Glomerular visceral epithelial cell (primary cell): Measurements from ENCODE around the gene EEFSEC.

Experiments
- DNase-seq: peaks from one replicate; pipeline ENCODE4 v3.0.0-alpha.2; 2016; ENCODE audit errors: extremely low spot score

Gene EEFSEC

DNA sequence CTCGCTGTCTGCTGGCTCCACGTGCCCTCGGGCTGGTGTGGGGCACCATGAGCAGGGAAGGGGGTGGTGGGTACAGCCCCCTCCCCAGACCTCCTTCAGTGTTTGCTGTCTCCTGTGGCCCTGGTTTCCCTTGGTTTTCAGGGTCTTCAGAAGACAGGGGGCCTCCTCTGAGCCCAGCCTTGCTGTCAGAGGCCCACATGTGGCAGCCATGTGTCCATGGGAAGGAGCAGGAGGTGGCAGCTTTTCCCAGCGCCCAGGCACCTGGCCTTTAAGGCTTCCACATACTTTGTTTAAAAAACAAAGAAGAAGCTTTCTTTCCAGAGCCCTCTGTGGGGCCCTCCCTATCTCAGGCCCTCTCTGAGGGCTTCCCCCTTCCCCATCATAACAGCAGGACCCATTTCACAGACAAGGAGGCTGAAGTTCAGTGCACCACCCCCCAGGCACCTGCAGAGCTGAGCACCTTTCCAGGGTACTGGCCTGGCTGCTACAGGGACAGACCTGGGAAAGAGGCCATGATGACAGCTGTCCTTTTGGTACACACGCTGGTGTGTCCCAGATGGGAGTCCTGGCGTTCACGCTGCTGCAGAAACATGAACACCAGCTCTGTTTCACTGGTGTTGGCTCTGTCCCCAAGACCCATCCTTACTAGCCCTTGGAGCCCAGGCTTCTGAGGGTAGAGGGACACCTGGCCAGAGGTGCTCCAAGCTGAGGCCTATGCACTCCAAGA lies 239.7 kb downstream of the EEFSEC start:
- DNase-seq = no peak

DNA sequence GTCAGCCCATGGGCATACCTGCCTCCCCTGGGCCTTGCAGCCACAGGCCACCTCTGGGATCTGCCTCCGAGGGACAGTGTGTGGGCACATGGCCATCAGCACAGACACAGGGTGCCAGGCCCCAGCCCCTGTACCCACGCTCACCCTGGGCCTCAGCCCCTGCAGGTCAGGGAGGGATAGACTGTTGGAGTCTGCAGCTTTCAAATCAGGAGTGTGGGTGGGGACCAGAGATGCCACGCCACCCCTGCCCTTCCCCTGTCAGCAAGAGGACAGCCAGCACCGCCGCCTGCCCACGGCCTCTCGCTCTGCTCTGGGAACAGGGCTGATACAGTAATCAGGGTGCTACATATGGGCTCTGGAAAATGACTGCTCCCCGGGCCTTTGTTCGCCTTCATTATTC lies 240.8 kb downstream of the EEFSEC start:
- DNase-seq = no peak

DNA sequence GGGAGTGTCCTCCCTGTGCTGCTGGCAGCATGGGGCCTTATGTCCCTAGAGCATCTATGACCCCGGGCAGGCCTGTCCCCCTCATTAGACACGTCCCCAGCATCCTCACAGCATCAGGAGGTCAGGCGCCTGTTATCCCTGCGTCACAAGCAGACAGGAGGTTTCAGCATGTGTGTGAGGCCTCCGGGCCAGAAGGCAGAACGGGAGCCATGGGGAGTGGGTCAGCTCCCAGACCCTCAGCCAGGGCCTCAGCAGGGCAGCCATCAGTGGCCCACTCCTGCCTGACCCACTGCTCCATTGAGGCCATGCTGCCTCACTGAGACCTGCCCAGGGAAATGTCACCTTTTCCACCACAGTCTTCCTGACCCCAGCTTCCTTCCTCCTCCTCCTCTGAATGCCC lies 241.8 kb downstream of the EEFSEC start:
- DNase-seq = no peak

DNA sequence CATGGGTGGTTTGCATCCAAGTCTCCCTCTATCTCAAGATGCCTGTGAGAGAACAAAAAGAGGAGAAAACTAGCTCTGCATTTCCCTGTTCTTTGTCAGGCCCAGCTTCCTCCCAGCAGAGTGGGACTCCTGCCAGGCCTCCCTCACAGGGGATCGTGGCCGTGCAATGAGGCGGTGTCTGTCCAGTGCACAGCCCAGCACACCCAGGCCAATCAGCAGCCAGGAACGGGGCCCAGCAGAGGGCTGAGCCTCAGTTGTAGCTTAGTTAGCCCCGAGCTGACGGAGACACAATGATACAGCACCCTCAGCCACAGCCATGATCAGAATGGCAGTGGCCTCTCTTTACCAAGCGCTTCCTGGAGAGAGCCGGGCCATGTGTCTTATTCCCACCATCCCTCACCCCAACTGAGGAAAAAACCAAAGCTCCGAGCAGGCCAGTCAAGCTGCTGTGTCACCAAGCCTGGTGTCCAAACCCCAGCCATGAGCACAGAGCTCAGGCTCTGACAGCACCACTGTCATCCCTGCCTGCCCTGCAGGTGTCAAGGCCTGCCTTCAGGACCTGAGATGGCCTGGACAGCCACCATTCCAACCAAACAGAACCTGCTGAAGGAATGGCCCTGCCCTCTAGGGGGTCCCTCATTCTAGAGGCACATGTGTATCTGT lies 242.3 kb downstream of the EEFSEC start:
- no peak for DNase-seq

DNA sequence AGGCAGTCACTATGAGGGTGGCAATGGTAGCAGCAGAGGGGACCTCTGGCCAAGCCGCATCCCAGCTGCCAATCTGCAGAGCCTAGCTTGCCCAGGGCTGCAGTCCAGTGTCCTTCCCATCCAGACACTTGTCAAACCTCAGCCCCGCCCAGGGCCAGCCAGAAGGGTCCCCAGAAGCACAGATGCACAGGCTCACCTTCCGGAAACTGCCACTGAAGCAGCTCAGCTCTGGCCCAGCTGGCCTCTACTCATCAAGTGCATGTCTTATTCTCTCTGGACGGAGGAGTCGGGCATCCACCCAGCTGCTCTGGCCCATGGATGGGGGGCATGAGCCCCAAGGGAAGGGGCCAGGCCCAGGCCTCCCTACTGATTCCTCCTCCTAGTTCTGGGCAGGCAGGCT lies 244.2 kb downstream of the EEFSEC start:
- no peak for DNase-seq

DNA sequence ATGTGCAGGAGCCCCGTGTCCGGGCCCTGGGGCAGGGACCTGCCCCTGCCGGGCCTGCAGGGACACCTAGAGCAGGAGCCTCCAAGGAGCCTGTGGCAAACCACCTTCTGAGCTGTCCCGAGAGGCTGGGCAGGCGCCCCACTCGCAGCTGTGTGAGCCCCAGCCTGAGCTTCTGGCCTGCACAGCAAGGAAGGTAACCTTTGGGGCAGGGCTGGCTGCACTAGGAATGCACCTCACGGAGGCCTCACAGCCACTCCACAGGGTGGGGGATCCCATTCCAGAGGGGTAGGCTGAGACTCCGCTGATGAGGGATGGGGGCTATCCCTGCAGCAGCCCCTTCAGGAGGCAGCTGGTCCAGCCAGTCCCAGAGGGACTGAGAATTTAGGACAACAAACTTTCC lies 245.3 kb downstream of the EEFSEC start:
- DNase-seq = no peak

DNA sequence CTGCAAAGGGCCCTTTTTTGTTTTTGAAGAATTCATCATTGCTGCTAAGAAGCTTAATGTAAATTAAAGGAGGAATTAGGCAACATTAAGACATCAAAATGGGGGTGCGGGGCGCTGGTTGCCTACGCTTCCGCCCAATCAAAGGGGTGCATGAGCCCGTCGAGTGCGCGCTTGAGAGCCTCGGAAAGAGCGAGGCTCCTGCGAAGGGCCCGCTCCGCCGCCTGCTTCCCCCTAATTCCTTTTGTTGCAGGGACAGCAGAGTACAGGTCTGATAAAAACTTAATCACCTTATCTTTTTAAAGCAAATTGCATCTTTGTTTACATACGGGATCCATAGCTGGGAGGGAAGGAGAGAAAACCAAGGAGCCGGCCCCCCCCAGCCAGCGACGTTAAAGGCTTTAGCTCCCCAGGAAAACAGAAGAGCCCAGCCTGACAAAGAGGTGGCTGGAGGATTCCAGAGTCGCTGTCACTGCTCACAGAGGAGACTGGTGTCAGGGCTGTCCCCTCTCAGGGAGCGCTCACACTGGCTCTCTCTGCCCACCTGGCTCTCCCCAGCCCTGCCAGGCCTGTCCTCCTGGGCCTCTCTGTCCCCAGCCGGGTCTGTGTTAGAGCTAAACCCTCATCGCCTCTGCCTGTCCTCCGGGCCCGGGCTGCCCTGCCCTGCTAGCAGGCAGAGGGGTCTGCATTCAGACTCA lies 246.1 kb downstream of the EEFSEC start:
- no peak for DNase-seq

DNA sequence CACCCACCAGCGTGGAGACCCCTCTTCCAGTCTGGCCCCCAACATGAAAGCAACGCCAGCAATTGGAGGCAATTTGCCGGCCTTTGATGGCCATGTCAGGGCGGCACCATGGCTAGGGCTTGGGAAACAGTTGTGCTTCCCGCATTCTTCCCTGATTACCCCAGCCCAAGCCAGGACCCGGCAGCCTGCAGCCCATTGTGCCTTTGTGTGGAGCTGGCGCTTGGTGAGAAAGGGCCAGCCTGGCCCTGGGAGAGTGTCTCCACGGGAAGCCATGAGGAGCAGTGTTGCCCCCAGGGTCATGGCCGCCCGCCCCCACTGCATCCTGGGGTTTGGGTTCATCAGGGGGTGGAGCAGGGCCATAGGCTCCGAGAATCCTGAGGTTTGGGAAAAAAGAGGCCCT lies 247.4 kb downstream of the EEFSEC start:
- DNase-seq = no peak

DNA sequence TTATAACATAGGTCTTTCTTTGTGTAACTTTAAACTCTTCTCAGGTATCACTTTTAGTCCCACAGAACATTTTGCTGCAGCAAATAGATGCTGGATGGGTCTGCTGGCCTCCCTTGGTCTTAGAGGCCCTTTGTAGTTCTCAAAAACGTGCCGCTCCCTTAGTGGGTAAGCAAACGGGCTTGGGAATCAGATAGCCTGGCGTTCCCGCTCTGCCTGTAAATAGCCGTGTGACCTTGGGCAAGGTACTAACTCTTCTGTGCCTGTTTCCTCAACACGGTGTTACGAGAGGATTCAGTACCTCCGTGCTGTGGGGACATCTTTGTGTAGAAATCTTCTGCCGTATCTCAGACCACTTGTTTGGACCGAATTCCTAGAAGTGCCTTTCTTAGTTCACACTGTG lies 249.0 kb downstream of the EEFSEC start:
- no peak for DNase-seq

DNA sequence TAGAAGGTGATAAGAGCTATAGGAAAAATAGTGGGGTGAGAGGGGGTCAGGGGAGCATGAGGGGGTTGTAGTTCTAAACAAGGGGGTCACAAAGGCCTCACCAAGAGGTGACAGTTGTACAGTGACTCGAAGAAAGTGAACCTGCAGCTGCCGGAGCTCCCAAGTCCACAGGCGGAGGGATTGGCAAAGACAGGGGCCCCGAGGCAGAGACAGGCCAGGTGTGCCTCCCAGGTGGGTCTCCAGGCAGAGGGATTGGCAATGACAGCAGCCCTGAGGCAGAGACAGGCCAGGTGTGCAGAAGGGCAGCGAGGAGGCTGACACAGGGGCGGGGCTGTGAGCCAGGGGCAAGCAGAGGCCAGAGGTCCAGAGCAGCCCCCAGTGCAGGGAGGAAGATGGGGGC lies 249.7 kb downstream of the EEFSEC start:
- no peak for DNase-seq

DNA sequence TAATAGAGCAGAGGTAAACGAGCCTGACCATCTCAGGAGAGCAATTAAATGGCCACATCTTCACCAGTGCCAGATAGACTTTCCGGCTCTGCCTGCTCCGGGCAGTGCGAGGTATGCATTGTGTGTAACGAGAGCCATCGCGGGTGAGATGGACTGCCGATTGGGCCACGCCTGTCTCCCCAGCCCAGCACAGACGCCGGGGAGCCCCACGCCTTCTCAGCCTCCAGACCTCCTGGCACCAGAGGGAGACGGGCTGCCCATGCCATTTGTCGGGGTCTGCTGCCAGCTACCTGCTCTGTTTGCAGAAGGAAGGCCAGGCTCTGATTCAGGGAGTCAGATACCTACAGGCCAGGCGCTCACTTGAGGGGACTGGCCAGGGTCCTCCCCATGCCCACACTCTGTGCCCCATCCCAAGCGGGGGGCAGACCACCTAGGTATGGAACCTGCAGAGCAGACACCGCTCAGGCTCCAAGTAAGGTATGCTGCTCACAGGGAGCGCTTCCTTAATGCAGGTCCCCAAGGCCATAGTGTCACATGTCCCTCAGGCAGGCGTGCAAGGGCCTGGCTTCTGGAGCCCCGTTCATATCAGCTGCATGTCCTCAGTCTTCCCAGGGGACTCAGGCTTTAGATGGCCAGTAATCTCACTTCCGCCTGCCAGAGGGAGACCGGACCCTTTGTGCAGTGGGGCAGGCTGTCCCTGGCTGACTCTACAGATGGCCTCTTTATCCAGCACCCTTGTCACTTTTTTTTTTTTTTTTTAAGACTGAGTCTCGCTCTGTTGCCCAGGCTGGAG lies 251.2 kb downstream of the EEFSEC start:
- no peak for DNase-seq

DNA sequence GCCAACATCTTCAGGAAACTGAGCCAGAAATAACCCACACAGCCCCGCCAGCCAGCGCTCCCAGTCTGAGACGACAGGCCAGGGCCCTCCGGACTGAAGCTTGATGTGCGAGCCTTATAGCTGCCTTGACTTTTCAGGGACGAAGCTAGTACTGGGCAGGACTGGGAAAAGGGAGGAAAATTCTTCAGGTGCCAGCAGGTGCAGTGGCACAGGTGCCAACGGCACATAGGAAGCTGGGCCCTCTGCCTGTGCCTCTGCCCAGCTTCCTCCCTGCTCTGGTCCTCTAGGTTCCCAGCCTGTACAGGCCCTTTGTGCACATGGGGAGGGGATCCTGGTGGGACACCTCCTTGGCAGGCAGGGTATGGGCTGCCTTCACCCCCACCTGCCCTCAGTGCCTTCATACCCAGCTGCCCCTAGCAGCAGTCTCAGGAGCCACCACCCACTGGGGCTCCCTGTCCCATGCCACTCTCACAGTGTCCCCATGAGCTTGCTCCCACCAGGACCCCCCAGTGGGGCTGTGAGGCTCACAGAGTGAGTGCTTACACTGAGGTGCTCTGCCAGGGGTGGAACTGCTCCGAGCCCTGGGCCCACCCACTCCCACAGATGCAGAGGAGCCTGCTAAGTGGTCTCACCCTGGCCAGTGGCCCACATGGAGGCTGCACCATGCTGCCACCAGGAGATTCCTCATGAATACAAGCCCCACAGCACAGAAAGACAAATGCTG lies 252.4 kb downstream of the EEFSEC start:
- DNase-seq = no peak

DNA sequence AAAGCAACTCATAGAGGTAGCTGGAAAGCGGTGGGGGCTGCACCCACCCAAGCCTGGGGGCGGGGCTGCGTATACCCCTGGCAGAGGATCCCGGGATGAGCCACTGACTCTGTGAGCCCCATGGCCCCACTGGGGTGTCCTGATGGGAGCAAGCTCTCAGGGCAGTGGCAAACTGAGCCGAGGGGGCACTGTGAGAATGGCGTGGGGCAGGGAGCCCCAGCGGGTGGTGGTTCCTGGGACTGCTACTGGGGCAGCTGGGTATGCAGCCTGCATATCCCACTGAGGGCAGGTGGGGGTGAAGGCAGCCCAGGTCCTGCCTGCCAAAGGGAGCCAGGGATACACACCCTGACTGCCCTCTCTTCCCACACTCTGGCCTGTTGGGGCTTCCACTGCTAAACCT lies 254.0 kb downstream of the EEFSEC start:
- no peak for DNase-seq

DNA sequence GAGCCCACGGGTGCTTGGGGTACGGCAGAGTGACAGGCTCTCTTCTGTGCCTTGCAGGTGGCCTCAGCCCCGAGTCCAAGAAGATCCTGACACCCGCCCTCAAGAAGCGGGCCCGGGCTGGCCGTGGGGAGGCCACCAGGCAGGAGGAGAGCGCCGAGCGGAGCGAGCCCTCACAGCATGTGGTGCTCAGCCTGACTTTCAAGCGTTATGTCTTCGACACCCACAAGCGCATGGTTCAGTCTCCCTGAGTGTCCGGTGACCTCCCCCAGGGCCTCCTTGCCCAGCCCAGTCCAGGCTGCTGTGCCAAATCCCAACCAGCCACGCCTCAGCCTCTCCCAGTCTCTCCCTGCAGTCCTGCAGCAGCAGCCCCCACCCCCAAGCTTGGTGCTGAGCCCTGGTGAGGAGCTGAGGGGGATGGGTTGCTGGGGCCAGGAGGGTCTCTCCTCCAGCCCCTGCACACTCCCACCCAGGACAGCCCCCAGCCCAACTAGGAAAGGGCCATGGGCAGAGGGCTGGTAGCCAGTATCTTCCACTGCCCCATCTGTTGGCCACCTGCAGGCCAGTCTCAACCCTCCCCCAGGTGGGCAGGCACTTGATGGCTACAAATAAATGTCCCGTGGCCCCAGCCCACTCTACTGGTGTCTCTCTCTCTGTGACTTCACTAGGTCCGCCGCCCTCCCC lies 254.9 kb downstream of the EEFSEC start:
- DNase-seq = no peak

DNA sequence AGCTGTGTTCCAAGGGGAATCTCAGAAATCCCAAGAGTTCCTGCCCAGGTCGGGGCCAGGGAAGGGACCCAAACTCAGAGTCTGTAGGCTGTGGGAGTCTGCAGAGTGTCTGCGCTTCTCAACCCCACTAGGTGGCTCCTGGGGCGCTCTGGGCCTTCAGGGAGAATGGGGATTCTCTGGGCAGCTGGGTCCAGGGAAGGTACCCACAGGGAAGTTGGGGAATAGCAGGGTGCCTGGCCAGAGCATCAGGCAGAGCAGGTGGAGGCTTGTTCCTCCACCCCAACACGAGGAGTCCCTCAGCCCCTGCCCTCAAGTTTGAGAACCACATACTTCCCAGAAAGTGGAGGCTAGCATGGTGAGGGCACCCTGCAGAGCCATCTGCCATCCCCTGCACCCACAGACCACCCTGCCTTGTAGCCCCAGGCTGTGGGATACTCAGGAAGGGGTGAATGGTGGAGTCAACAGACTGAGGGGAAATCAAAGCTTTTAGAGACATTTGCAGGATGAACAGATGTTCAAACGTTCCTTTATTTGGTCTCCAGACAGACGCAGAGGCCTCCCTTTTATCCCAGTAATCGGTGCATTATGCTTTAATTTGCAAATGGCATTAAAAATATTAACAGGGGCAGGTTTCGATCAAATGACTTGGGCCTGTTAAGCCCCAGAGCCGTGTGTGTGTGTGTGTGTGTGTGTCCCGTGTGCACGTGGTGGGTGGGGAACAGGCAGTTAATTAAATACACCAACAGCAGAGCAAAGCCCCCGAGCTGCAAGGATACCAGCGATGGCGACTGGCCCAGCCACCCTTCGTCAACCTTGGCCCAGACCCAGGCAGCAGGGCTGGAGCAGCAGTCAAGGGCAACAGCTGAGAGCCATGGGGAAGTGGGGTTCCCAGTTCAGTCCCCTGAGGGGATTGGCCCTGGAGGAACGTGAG lies 255.7 kb downstream of the EEFSEC start:
- DNase-seq = no peak

DNA sequence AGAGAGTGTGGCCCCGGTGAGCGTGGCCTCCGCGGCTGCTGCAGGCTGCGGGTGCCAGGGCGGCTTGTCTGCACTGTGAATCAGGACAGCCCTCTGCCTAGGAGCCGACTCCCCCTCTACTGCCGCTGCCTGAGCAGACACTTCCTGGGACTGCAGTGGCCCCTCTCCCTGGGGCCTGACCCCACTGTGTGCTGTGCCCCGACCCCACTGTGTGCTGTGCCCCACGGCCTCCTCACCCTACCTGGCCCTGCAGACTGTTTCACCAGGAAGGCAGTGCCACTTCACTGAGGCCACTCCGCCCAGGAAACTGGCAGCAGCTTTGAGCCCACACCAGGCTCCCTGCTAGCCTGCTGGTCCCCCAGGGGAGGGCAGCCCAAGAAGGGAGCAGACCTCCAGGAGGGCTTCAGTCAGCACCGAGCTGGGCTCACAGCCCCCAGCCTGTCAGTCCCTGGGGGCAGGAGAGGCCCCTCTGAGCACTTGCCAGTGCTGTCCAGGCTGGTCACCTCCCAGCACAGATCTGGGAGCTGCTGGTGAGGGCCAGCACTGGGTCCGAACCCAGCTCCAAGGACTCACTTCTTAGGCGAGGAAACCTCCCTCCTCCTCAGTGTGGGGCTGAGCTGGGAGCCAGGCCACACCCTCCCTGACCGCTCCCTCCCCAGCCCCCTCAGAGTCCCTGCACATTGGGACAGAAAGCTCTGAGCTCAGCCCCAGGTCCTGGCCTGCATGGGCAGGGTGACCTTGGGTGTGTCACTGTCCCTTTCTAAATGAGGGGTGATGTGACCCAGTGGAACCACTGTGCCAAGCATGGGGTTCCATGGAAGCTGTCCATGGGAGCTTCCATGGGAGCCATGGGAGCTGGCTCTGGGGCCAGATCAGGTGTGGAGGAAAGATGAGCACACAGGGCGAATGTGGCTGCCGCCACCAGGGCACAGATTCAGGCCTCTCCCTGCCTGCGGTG lies 256.6 kb downstream of the EEFSEC start:
- DNase-seq = no peak

DNA sequence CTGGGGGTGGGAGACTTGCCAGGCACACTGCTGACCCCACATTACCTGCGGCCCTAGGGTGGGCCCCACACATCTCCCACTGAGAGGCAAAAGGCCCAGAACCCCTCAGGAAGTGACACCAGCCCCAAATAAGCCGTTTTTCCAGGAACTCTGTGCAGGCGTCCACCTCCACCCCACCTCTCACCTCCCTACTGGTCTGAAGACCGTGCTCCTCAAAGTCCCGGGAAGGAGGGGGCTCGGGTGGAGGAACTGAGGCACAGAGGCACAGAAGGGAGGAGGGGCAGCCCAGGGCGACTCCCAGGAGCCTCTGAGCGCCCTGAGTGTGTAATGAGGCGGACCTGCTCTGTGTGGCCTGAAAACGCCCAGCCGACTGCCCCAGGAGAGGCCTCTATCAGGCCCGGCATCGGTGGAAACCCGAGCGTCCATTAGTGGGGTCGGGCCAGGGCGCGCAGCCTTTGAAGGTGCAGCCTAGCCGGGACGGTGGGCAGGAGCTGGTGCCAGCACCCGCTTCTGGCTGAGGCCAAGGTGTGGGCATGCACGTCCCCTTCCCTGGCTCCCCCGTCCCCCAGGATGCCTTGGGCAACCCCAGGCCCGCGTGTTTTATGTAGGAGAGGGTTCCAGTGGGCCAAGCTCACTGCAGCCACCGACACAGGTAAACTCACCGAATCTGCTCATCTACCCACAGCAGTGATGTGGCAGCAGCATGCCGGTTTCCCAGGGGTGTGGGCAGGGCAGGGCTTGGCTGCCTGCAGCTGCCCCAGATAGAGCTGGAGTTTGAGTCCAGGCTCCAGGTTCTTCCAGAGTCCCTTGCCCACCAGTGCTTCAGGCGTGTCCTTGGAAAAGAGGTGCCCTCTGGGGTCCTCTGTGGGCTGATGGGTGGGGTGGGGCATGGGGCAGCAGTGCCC lies 257.6 kb downstream of the EEFSEC start:
- DNase-seq = no peak

DNA sequence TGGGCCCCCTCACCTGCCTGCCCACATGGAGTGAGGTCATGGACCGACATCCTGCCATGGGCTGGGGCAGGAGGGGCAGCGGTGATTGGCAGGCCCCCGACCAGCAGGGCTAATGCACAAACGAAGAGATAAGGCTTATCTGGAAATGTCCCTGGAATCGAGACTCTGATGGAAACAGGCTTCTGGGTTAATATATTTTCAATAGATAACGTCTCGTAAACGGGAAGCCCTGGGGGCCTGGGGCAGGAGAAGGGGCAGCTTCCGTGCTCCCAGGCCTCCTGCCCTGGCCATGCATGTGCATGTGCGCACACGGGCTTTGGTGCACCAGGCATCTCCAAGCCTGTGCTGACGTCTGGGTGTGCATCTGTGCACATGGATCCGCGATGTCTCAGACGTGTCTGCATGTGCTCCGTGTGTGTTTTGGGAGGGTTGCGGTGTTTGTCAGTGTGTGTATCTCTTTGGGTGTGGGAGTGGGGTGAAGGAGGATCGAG lies 258.3 kb downstream of the EEFSEC start:
- no peak for DNase-seq
